ENCODE results near the gene ARHGAP45.

Gene ARHGAP45

DNA sequence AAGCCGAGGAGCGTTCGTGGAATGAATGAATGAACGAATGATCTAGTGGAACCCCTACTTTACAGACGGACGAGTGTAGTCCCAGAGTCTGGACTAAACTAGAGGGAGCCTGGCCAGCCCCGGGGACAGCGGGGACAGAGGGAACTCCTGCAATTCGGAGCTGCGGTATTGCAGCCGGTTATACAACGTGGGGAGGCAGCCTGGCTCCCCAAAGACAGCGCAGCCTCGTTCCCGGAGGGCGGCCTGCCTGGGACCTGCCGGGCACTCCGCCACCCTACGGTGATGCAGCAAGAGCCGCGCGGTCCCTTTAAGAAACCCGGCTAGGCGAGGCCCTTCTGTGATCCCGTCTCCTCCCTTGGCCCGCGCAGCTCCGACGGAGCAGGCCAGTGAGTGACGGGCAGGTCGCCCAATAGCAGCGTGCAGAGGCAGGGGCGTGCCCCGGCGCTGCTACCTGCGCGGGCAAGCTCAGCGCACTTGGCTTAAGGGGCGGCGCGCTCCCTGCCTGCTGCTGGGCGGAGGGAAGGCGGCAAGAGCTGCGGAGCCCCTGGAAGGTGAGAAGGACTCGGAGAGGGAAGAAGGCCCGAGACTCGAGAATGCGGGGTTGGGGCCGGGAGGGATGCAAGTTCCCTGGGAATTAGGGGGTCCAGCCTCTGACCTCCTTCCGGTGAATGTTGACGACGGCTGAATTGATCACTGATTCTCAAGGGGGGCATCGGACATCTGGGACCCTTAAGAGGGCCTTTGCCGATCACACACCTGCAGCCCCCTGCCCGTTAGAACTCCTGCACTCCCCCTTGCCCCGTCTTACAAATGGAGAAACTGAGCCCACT is 27.1 kb upstream of the ARHGAP45 start, which contains the start of gene ABCA7:
Gene ABCA7 (plus strand): TSS at position 462 of the 830 bp plus-strand sequence. CDS start 1,255 bp downstream, outside the sequence.
- peak; percentile 98 for DNase-seq (ENCODE audit: low spot score)

DNA sequence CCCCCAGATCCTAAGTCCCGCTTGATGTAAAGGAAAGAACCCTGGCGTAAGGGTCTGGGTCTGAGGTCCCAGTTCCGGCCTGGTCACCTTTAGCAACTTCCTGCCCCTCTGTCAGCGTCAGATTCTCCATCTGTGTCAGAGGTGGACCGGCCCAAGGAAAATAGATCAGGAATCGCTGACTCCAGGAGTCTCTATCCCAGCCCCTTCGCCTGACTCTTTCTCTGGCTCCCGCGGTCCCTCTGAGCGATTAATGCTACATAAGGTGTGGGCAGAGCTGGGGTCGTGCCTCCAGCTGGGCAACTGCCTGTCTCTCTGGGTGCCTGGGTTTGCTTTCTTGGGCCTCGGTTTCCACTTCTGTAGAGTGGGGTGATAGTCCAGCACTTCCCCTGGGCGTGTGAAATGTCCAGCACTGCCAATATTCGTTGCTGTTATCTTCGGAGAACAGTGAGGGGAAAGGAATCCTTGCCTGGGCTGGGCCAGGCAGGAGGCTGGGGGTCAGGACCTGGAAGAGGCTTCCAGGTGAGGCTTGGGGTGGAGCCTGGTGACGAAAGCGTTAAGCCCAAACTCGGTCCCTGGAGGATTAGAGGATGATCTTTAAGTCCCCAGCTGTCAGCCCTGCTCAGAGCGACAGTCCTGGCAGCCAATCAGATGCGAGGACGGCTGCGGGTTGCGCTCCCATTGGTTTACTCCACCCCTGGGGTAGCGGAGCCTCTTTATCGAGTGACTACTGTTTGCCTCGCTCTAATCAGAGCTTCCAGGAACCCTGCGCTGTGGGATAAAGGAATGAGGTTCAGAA is 26.3 kb upstream of the ARHGAP45 start:
- DNase-seq (ENCODE audit: low spot score) = peak; percentile 100

DNA sequence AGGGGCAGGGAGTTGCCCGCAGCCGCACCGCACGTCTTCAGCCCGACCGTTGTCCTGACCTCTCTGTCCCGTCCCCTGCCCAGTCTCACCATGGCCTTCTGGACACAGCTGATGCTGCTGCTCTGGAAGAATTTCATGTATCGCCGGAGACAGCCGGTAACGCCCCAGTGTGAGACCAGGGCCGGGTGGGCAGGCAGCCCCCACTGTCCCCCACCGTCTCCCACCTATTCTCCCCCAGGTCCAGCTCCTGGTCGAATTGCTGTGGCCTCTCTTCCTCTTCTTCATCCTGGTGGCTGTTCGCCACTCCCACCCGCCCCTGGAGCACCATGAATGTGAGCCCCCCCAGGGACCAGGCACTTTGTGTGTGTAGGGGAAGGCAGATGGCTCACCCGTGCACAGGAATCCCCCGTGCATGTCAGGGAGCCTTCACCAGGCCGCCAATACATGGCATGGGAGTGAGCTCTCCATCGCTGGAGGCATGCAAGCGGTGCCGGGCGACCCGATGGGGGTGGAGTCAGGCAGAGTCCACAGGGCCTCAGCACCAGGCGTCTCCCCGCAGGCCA is 25.6 kb upstream of the ARHGAP45 start:
- no peak for DNase-seq (ENCODE audit: low spot score)

DNA sequence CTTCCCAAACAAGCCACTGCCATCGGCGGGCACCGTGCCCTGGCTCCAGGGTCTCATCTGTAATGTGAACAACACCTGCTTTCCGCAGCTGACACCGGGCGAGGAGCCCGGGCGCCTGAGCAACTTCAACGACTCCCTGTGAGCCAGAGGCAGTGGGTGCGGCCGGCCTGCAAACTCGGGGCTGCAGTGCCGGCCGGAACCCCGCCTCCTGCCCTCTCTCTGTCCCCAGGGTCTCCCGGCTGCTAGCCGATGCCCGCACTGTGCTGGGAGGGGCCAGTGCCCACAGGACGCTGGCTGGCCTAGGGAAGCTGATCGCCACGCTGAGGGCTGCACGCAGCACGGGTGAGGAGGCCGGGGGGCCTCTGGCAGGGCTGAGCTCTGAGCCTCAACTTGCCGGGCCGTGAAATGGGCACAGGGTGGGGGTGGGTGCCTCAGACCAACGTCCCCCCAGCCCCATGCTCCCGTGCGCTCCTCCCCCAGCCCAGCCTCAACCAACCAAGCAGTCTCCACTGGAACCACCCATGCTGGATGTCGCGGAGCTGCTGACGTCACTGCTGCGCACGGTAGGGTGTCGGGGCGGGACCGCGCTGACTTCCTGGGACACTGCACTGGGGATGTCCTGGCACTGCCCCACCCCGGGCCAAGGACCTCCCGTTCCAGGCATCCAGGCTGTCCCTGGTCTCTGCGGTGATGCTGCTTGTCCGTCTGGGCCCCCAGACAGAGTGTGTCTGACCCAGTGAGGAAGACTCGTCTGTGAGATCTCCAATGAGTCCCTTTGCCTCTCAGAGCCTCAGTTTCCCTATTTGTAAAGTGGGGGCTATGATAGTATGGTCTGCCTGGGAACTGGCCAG is 24.9 kb upstream of the ARHGAP45 start:
- DNase-seq (ENCODE audit: low spot score) = peak; percentile 85

DNA sequence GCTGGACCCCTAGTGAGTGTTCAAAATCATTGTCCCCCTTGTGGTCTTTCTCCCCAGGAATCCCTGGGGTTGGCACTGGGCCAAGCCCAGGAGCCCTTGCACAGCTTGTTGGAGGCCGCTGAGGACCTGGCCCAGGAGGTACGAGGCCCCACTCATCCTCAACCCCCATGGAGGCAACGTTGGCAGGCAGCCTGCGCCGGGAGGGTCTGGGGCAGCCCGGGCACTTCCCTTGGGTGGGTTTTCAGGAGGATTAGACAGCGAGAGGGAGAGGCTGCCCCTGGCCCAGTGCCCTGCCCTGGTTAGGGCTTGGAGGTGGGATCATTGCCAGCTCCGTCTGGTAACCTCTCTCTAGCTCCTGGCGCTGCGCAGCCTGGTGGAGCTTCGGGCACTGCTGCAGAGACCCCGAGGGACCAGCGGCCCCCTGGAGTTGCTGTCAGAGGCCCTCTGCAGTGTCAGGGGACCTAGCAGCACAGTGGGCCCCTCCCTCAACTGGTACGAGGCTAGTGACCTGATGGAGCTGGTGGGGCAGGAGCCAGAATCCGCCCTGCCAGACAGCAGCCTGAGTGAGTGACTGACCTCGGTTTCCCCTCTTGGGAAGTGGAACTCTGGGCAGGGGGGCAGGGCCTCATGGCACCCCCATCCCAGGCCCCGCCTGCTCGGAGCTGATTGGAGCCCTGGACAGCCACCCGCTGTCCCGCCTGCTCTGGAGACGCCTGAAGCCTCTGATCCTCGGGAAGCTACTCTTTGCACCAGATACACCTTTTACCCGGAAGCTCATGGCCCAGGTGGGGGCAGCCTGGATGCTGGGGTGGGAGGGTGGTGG is 24.1 kb upstream of the ARHGAP45 start:
- peak; percentile 53 for DNase-seq (ENCODE audit: low spot score)

DNA sequence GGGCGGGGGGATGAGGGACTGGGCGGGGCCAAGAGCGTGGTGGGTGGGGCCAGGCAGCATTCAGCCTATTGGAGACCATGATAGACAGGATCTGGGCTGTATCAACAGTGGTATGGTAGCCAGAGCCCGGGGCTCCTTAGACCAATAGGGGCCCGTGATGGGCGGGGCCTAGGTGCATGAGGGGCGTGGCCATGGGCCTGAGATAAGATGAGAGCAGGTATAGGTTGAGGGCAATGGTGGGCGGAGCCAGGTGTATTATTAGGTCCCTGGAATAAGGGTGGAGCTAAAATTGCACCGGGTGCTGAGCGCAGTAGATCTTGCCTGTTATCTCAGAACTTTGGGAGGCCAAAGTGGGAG is 21.7 kb upstream of the ARHGAP45 start:
- peak; percentile 62 for DNase-seq (ENCODE audit: low spot score)

DNA sequence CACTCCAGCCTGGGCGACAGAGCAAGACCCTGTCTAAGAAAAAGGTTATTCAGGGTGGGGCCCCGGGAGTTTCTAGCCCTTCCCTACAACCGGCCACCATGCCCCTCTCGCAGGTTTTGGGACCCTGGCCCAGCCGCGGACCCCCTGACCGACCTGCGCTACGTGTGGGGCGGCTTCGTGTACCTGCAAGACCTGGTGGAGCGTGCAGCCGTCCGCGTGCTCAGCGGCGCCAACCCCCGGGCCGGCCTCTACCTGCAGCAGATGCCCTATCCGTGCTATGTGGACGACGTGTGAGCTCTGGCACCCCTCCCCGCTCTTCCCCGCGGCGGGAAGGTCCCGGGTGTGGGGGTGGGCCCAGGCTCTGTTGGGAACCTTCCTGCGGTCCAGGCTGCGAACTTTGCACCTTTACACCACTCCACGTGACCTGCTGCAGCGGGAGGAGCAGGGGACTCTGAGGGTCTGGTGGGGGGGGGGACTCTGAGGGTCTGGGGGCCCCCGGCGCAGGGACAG is 20.8 kb upstream of the ARHGAP45 start:
- DNase-seq (ENCODE audit: low spot score) = no peak

DNA sequence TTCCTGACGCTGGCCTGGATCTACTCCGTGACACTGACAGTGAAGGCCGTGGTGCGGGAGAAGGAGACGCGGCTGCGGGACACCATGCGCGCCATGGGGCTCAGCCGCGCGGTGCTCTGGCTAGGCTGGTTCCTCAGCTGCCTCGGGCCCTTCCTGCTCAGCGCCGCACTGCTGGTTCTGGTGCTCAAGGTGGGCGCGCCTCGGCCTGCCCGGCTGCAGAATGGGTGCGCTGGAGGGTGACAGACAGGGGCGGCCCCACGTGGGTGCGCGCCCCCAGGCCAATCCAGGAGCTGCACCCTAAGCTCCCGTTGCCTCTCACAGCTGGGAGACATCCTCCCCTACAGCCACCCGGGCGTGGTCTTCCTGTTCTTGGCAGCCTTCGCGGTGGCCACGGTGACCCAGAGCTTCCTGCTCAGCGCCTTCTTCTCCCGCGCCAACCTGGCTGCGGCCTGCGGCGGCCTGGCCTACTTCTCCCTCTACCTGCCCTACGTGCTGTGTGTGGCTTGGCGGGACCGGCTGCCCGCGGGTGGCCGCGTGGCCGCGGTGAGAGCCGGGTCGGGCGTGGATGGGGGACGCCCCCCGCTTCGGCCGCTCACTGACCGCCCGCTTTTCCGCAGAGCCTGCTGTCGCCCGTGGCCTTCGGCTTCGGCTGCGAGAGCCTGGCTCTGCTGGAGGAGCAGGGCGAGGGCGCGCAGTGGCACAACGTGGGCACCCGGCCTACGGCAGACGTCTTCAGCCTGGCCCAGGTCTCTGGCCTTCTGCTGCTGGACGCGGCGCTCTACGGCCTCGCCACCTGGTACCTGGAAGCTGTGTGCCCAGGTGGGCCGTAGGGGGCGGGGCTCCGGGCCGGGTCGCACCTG is 19.9 kb upstream of the ARHGAP45 start:
- no peak for DNase-seq (ENCODE audit: low spot score)

DNA sequence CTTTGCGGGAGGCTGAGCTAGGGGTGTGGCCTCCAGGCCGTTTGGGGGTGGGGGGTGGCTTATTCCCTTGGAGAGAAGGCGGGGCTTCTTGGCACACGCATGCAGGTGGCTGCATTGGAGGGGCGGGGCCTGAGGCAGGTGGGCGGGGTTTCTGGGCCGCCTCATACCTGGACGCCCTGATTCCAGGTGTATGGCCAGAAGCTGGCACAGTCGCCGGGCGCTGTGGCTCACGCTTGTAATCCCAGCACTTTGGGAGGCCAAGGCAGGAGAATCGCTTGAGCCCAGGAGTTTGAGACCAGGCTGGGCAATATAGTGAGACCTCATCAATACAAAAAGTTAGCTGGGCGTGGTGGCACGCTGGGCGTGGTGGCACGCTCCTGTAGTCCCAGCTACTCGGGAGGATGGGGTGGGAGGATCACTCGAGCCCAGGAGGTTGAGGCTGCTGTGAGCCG is 19.2 kb upstream of the ARHGAP45 start:
- no peak for DNase-seq (ENCODE audit: low spot score)

DNA sequence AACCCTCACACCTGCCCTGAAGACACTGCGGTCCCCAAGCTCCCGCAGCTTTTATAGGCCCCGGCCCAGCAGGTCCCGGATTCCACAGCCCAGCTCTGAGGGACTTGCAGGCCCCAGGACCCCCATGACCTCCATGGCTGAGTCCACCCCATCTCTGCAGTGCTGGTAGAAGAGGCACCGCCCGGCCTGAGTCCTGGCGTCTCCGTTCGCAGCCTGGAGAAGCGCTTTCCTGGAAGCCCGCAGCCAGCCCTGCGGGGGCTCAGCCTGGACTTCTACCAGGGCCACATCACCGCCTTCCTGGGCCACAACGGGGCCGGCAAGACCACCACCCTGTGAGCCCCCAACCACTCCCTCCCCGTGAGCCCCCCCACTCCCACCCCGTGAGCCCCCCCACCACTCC is 17.9 kb upstream of the ARHGAP45 start:
- no peak for DNase-seq (ENCODE audit: low spot score)

DNA sequence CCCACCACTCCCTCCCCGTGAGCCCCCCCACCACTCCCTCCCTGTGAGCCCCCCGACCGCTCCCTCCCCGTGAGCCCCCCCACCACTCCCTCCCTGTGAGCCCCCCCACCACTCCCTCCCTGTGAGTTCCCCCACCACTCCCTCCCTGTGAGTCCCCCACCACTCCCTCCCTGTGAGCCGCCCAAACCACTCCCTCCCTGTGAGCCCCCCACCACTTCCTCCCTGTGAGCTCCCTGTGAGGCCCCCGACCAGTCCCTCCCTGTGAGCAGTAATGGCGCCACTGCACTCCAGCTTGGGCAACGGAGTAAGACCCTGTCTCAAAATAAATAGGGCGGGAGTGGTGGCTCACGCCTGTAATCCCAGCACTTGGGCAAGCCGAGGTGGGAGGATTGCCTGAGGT is 17.2 kb upstream of the ARHGAP45 start:
- DNase-seq (ENCODE audit: low spot score) = no peak

DNA sequence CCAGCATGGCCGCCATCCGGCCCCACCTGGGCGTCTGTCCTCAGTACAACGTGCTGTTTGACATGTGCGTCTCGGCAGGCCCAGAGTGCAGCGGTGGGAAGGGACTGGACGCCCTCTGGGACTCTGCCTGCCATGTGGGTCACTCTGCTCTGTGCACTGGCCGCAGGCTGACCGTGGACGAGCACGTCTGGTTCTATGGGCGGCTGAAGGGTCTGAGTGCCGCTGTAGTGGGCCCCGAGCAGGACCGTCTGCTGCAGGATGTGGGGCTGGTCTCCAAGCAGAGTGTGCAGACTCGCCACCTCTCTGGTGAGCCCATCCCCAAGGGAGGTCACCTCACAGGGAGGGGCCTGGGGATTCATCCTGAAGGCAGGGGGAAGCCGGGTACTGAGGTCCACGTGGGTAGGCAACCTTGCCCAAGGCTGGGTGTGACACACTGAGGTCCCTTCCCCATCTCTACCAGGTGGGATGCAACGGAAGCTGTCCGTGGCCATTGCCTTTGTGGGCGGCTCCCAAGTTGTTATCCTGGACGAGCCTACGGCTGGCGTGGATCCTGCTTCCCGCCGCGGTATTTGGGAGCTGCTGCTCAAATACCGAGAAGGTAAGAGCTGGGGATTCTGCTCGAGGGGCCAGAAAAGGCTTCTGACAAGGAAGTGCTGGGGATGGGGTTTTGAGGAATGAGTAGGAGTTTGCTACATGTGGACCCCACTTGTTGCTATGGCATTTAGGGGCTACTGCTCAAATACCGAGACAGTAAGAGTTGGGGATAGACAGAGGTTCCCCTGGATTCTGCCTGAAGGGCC is 15.8 kb upstream of the ARHGAP45 start:
- DNase-seq (ENCODE audit: low spot score) = no peak

DNA sequence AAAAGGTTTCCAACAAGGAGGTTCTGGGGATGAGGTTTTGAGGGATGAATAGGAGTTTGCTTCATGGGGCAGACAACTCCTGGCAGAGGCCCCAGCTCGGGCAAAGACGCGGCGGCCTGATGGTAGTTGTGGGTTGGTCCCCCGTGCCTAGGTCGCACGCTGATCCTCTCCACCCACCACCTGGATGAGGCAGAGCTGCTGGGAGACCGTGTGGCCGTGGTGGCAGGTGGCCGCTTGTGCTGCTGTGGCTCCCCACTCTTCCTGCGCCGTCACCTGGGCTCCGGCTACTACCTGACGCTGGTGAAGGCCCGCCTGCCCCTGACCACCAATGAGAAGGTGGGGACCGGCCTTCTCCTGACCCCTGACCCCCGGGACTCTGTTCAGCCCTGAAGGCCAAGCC is 15.2 kb upstream of the ARHGAP45 start:
- DNase-seq (ENCODE audit: low spot score) = no peak

DNA sequence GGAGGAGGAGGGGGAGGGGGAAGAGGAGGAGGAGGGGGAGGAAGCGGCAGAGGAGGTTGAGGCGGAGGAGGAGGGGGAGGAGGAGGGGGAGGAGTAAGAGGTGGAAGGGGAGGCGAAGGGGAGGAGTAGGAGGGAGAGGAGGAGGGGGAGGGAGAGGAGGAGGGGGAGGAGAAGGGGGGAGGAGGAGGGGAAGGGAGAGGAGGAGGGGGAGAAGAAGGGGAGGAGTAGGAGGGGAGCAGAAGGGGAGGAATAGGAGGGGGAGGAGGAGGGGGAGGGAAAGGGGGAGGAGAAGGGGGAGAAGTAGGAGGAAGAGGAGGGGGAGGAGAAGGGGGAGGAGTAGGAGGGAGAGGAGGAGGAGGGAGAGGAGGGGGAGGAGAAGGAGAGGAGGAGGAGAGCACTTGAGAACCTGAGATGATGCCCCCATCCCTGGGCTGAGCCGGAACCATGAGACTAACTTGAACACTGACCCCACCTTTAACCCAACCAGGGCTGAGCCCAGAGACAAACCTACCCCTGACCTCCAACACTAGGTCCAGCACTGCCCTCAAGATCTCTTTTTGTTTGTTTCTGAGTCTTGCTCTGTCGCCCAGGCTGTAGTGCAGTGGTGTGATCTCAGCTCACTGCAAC is 14.5 kb upstream of the ARHGAP45 start:
- DNase-seq (ENCODE audit: low spot score) = no peak

DNA sequence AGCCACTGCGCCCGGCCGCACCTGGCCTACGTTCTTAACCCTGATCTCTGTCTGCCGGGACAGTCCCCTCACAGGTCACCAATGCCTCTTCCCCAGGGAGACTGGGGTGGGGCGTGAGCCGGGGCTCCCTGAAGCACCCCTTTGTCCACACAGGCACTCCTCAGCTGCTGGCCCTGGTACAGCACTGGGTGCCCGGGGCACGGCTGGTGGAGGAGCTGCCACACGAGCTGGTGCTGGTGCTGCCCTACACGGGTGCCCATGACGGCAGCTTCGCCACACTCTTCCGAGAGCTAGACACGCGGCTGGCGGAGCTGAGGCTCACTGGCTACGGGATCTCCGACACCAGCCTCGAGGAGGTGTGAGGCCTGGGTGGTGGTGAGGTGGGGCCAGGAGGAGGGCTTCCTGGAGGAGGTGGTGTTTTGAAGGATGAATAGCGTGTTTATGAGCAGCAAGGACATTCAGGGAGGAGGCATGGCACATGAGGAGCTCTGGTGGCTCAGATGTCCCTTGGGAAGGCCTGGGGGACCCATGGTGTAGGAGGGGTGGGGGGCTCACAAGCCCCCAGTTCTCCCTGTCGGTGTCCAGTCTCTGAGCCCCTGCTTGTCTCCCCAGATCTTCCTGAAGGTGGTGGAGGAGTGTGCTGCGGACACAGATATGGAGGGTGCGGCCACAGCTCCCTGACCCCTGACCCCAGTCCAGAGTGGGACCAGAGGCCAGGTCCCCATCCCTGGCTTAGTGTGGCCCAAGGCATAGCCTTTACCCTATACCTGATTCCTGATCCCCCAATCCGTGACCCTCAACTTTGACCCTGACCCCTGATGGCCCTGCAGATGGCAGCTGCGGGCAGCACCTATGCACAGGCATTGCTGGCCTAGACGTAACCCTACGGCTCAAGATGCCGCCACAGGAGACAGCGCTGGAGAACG is 13.5 kb upstream of the ARHGAP45 start:
- no peak for DNase-seq (ENCODE audit: low spot score)

DNA sequence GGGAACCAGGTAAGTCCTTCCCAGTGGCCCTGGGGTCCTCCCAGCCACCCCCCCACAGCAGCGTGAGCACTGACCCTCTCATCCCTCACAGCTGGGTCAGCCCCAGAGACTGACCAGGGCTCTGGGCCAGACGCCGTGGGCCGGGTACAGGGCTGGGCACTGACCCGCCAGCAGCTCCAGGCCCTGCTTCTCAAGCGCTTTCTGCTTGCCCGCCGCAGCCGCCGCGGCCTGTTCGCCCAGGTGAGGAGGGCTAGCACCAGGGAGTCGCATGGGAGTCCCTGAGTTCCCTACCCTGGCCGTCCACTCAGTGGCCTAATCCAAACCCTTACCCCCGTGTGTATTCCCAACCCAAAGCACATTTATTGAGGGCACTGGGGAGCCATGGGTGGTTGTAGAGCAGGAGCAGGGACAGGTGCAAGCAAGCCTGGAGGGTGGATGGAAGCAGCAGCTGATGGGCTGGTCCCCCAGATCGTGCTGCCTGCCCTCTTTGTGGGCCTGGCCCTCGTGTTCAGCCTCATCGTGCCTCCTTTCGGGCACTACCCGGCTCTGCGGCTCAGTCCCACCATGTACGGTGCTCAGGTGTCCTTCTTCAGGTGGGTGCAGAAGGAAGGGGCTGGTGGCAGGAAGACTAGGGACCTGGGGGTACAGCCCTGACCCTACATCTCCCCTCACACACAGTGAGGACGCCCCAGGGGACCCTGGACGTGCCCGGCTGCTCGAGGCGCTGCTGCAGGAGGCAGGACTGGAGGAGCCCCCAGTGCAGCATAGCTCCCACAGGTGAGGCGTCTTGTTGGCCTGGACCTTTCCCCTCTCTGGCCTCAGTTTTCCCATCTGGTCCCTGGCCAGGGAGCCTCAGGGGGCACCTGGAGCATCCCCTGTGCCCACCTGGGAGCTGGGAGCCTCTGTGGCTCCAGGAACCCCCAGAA is 12.6 kb upstream of the ARHGAP45 start:
- no peak for DNase-seq (ENCODE audit: low spot score)

All from hepatic stellate cell (primary cell).